Neuron (in vitro differentiated cells): ENCODE results near the gene OTOG.

Experiments
- H2AFZ ChIP-seq: one replicate; pipeline ENCODE4 v1.6.1; 2013; ENCODE audit warnings: low read depth, mild to moderate bottlenecking, inconsistent platforms, low read length, moderate library complexity
- H3K27me3 ChIP-seq: one replicate; pipeline ENCODE4 v1.6.1; 2013; ENCODE audit warnings: low read length; ENCODE audit not compliant: insufficient read depth
- H3K36me3 ChIP-seq: one replicate; pipeline ENCODE4 v1.6.1; 2013; ENCODE audit warnings: low read length; ENCODE audit not compliant: insufficient read depth
- H3K4me1 ChIP-seq: one replicate; pipeline ENCODE4 v1.6.1; 2013; ENCODE audit warnings: low read length; ENCODE audit not compliant: insufficient read depth
- H3K4me3 ChIP-seq: 2 replicates; pipeline ENCODE4 v1.5.1; 2013; ENCODE audit warnings: mild to moderate bottlenecking, low read length, moderate library complexity
- H3K9me3 ChIP-seq: one replicate; pipeline ENCODE4 v1.6.1; 2013; ENCODE audit warnings: low read length

The OTOG gene

GRCh38 chr11:17649261-17649660 is 102.2 kb downstream of the OTOG start:
- Histone ChIP-seq H3K27me3 (peaks cover 23% of the 10 kb centered on the region), H3K4me1 (no peaks in the 10 kb centered on the region)

GRCh38 chr11:17649696-17650095 is 102.6 kb downstream of the OTOG start:
- H3K4me3 ChIP-seq, result no peak overlapping the region
- H3K9me3 ChIP-seq, result no peaks in the 10 kb centered on the region
- peaks cover 23% of the 10 kb centered on the region for H3K27me3 ChIP-seq
- no peaks in the 10 kb centered on the region for H3K36me3 ChIP-seq
- H3K4me1 ChIP-seq, result no peaks in the 10 kb centered on the region
- no peak overlapping the region for H2AFZ ChIP-seq

More at GRCh38 chr11:17649261-17649660, 102.2 kb downstream of the OTOG start:
- no peaks in the 10 kb centered on the region for H3K9me3 ChIP-seq
- no peak overlapping the region for H3K4me3 ChIP-seq
- no peaks in the 10 kb centered on the region for H3K36me3 ChIP-seq
- no peak overlapping the region for H2AFZ ChIP-seq

GRCh38 chr11:17650127-17650911 is 103.3 kb downstream of the OTOG start:
- Histone ChIP-seq H3K4me1 (no peaks in the 10 kb centered on the region), H3K9me3 (no peaks in the 10 kb centered on the region), H2AFZ (no peak overlapping the region), H3K4me3 (no peak overlapping the region), H3K36me3 (no peaks in the 10 kb centered on the region), H3K27me3 (peaks cover 23% of the 10 kb centered on the region)

- H2AFZ ChIP-seq, result no peak overlapping the region
- no peaks in the 10 kb centered on the region for H3K9me3 ChIP-seq
- H3K27me3 ChIP-seq, result peaks cover 23% of the 10 kb centered on the region
- H3K4me1 ChIP-seq, result no peaks in the 10 kb centered on the region
- no peaks in the 10 kb centered on the region for H3K36me3 ChIP-seq
- H3K4me3 ChIP-seq, result no peak overlapping the region
These were observed 104.0 kb downstream of the OTOG start for GRCh38 chr11:17651061-17651460.

- Histone ChIP-seq H2AFZ (no peak overlapping the region), H3K4me3 (no peak overlapping the region), H3K27me3 (peaks cover 18% of the 10 kb centered on the region), H3K9me3 (no peaks in the 10 kb centered on the region), H3K36me3 (no peaks in the 10 kb centered on the region), H3K4me1 (no peaks in the 10 kb centered on the region)
These were observed 104.6 kb downstream of the OTOG start for GRCh38 chr11:17651681-17652080.

GRCh38 chr11:17652556-17652955 is 105.5 kb downstream of the OTOG start:
- Histone ChIP-seq H3K4me1 (no peaks in the 10 kb centered on the region), H3K4me3 (no peak overlapping the region), H3K9me3 (no peaks in the 10 kb centered on the region), H2AFZ (no peak overlapping the region), H3K36me3 (no peaks in the 10 kb centered on the region), H3K27me3 (peaks cover 12% of the 10 kb centered on the region)

- Histone ChIP-seq H3K27me3 (peaks cover 12% of the 10 kb centered on the region), H3K36me3 (no peaks in the 10 kb centered on the region), H3K9me3 (no peaks in the 10 kb centered on the region), H3K4me1 (no peaks in the 10 kb centered on the region), H2AFZ (no peak overlapping the region), H3K4me3 (no peak overlapping the region)
These were observed 106.6 kb downstream of the OTOG start for GRCh38 chr11:17653611-17654010.

- no peaks in the 10 kb centered on the region for H3K4me1 ChIP-seq
- no peaks in the 10 kb centered on the region for H3K9me3 ChIP-seq
- H3K36me3 ChIP-seq, result no peaks in the 10 kb centered on the region
- H3K27me3 ChIP-seq, result peaks cover 6% of the 10 kb centered on the region
- H2AFZ ChIP-seq, result no peak overlapping the region
- no peak overlapping the region for H3K4me3 ChIP-seq
These were observed 108.6 kb downstream of the OTOG start for GRCh38 chr11:17655682-17656081.

- H3K9me3 ChIP-seq, result no peaks in the 10 kb centered on the region
- H2AFZ ChIP-seq, result no peak overlapping the region
- H3K36me3 ChIP-seq, result no peaks in the 10 kb centered on the region
- no peaks in the 10 kb centered on the region for H3K4me1 ChIP-seq
- no peak overlapping the region for H3K4me3 ChIP-seq
- H3K27me3 ChIP-seq, result peaks cover 6% of the 10 kb centered on the region
These were observed 111.2 kb downstream of the OTOG start for GRCh38 chr11:17658211-17658610.

GRCh38 chr11:17668166-17668565 is 121.1 kb downstream of the OTOG start:
- H3K4me1 ChIP-seq, result no peaks in the 10 kb centered on the region
- H3K36me3 ChIP-seq, result no peaks in the 10 kb centered on the region
- no peak overlapping the region for H3K4me3 ChIP-seq
- no peak overlapping the region for H2AFZ ChIP-seq
- H3K27me3 ChIP-seq, result peaks cover 15% of the 10 kb centered on the region
- H3K9me3 ChIP-seq, result no peaks in the 10 kb centered on the region

- Histone ChIP-seq H3K4me3 (no peak overlapping the region), H3K9me3 (no peaks in the 10 kb centered on the region), H3K36me3 (no peaks in the 10 kb centered on the region), H3K4me1 (no peaks in the 10 kb centered on the region), H2AFZ (no peak overlapping the region), H3K27me3 (peaks cover 19% of the 10 kb centered on the region)
These were observed 125.4 kb downstream of the OTOG start for GRCh38 chr11:17672469-17672868.

- Histone ChIP-seq H3K27me3 (peaks cover 19% of the 10 kb centered on the region), H3K36me3 (no peaks in the 10 kb centered on the region), H2AFZ (no peak overlapping the region), H3K4me3 (no peak overlapping the region), H3K4me1 (no peaks in the 10 kb centered on the region), H3K9me3 (no peaks in the 10 kb centered on the region)
These were observed 126.9 kb downstream of the OTOG start for GRCh38 chr11:17673951-17674350.

- Histone ChIP-seq H3K4me1 (no peaks in the 10 kb centered on the region), H3K36me3 (no peaks in the 10 kb centered on the region), H3K9me3 (no peaks in the 10 kb centered on the region), H3K4me3 (no peak overlapping the region), H3K27me3 (peaks cover 24% of the 10 kb centered on the region), H2AFZ (no peak overlapping the region)
These were observed 135.8 kb downstream of the OTOG start for GRCh38 chr11:17682848-17683247.
